ENCODE measurements around the gene HES7.

Gene HES7

DNA sequence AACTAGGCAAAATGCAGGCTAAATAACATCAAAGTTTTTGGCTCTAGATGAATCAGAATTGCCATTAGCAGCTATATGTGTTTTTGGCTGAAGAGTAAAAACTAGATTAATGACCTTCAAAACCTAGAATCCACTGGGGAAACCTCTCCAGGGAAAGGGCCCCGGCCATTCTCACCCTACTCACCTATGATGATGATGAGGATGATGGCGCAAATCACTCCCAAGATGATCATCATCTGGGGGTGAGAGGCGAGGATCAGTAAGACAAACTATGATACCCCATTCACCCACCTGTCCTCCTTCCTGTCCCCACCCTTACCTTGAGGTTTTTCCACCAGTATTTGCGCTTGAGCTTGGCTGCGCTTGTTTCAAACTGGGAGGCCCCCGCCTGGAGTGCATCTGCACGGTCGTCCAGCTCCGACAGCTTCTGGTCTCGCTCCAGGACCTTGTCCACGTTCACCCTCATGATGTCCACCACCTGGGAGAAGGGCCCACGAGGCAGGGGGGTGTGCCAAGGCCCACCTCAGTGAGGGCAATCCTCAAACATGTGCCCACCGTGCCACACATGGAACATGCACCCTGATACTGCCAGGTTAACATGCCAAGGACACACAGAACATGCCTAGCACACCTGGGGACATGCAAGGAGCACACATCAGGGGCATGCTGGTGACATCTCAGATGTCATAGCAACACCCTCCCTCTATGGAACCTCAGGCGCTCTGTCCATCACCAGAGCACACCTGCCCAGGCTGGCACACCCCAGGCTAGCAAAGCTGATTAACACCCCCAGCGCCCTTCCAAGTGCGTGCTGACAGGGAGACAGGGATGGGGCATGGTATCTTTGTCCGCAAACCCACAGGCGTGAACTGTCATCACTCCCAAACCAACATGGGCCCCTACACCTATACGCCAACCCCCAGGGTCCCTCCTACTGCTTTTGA lies 37.7 kb upstream of the HES7 start:
- no peak for TF ChIP-seq CSRNP3 (CRISPR knock-in tag; IDR thresholded peaks at IDR 0.05)
- TF ChIP-seq, protein P1, sequence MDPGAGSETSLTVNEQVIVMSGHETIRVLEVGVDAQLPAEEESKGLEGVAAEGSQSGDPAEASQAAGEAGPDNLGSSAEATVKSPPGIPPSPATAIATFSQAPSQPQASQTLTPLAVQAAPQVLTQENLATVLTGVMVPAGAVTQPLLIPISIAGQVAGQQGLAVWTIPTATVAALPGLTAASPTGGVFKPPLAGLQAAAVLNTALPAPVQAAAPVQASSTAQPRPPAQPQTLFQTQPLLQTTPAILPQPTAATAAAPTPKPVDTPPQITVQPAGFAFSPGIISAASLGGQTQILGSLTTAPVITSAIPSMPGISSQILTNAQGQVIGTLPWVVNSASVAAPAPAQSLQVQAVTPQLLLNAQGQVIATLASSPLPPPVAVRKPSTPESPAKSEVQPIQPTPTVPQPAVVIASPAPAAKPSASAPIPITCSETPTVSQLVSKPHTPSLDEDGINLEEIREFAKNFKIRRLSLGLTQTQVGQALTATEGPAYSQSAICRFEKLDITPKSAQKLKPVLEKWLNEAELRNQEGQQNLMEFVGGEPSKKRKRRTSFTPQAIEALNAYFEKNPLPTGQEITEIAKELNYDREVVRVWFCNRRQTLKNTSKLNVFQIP (CRISPR knock-in tag; IDR thresholded peaks at IDR 0.05; ENCODE audit: borderline replicate concordance, low read depth), result no peak
- no peak; the same call in 1 of the 2 replicates for TF ChIP-seq RARB (CRISPR knock-in tag; IDR thresholded peaks at IDR 0.05)
- TF ChIP-seq, protein P2, sequence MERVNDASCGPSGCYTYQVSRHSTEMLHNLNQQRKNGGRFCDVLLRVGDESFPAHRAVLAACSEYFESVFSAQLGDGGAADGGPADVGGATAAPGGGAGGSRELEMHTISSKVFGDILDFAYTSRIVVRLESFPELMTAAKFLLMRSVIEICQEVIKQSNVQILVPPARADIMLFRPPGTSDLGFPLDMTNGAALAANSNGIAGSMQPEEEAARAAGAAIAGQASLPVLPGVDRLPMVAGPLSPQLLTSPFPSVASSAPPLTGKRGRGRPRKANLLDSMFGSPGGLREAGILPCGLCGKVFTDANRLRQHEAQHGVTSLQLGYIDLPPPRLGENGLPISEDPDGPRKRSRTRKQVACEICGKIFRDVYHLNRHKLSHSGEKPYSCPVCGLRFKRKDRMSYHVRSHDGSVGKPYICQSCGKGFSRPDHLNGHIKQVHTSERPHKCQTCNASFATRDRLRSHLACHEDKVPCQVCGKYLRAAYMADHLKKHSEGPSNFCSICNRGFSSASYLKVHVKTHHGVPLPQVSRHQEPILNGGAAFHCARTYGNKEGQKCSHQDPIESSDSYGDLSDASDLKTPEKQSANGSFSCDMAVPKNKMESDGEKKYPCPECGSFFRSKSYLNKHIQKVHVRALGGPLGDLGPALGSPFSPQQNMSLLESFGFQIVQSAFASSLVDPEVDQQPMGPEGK (CRISPR knock-in tag; IDR thresholded peaks at IDR 0.05; ENCODE audit: borderline replicate concordance), result no peak
- TF ChIP-seq ZFP3 (CRISPR knock-in tag; IDR thresholded peaks at IDR 0.05), result no peak
- TF ChIP-seq TCF4 (CRISPR knock-in tag; IDR thresholded peaks at IDR 0.05; ENCODE audit: borderline replicate concordance), result no peak
- no peak for TF ChIP-seq ZNF70 (CRISPR knock-in tag; IDR thresholded peaks at IDR 0.05)
- ATAC-seq, result no peak

- no peak for ATAC-seq
These were observed 36.9 kb upstream of the HES7 start for GRCh38 chr17:8160741-8161221.

More at GRCh38 chr17:8160741-8161221, 36.9 kb upstream of the HES7 start:
- TF ChIP-seq ESRRG (CRISPR knock-in tag; IDR thresholded peaks at IDR 0.05) (no peak), ZFP30 (CRISPR knock-in tag; IDR thresholded peaks at IDR 0.05) (no peak), OSR1 (CRISPR knock-in tag; IDR thresholded peaks at IDR 0.05) (no peak), TCF4 (CRISPR knock-in tag; IDR thresholded peaks at IDR 0.05; ENCODE audit: borderline replicate concordance) (no peak), RARB (CRISPR knock-in tag; IDR thresholded peaks at IDR 0.05) (no peak), TSHZ2 (CRISPR knock-in tag; IDR thresholded peaks at IDR 0.05) (no peak), SNAI2 (CRISPR knock-in tag; IDR thresholded peaks at IDR 0.05) (no peak), ZFP3 (CRISPR knock-in tag; IDR thresholded peaks at IDR 0.05) (no peak), TOX (CRISPR knock-in tag; IDR thresholded peaks at IDR 0.05; ENCODE audit: borderline replicate concordance) (no peak), ISL1 (CRISPR knock-in tag; IDR thresholded peaks at IDR 0.05) (no peak), CSDC2 (CRISPR knock-in tag; IDR thresholded peaks at IDR 0.05) (no peak), PPARA (CRISPR knock-in tag; IDR thresholded peaks at IDR 0.05; ENCODE audit: borderline replicate concordance) (no peak), GLIS3 (CRISPR knock-in tag; IDR thresholded peaks at IDR 0.05) (no peak), ZNF565 (CRISPR knock-in tag; conservative IDR thresholded peaks at IDR 0.05; ENCODE audit: low read depth) (no peak)
- TF ChIP-seq, protein P2 (CRISPR knock-in tag; IDR thresholded peaks at IDR 0.05; ENCODE audit: borderline replicate concordance), result no peak
- TF ChIP-seq, protein P1 (CRISPR knock-in tag; IDR thresholded peaks at IDR 0.05; ENCODE audit: borderline replicate concordance, low read depth), result no peak
